DMS 273 (cell line): ENCODE results near the gene MMP17.

Experiments
- DNase-seq: peaks from one replicate; lab custom pipeline; 2025; ENCODE audit not compliant: unreplicated experiment; lab: John Stamatoyannopoulos, UW

Gene MMP17

GRCh38 chr12:131827961-131828534 is at the start of gene MMP17:
MMP17 (plus strand) TSS chr12:131828393; CDS start chr12:131828495, 102 bp downstream.
- peak; percentile 84 for DNase-seq

- no peak for DNase-seq
These were observed 49.2 kb upstream of the MMP17 start for GRCh38 chr12:131779027-131779426.

- no peak for DNase-seq
These were observed 46.1 kb upstream of the MMP17 start for GRCh38 chr12:131782061-131782460.

GRCh38 chr12:131783915-131784541 is 44.2 kb upstream of the MMP17 start:
- DNase-seq = no peak

- DNase-seq = no peak
These were observed 43.1 kb upstream of the MMP17 start for GRCh38 chr12:131784909-131785762.

GRCh38 chr12:131785763-131786330 is 42.3 kb upstream of the MMP17 start:
- no peak for DNase-seq

- DNase-seq = no peak
These were observed 41.9 kb upstream of the MMP17 start for GRCh38 chr12:131786331-131786730.

GRCh38 chr12:131787143-131787660 is 41.0 kb upstream of the MMP17 start:
- no peak for DNase-seq

GRCh38 chr12:131788070-131788469 is 40.1 kb upstream of the MMP17 start:
- DNase-seq = no peak

GRCh38 chr12:131789638-131790037 is 38.6 kb upstream of the MMP17 start:
- DNase-seq = no peak

- DNase-seq = no peak
These were observed 34.8 kb upstream of the MMP17 start for GRCh38 chr12:131793243-131794022.

GRCh38 chr12:131794061-131794460 is 34.1 kb upstream of the MMP17 start:
- DNase-seq = no peak

GRCh38 chr12:131794573-131794972 is 33.6 kb upstream of the MMP17 start:
- no peak for DNase-seq

GRCh38 chr12:131795064-131795463 is 33.1 kb upstream of the MMP17 start:
- DNase-seq = no peak

- DNase-seq = no peak
These were observed 32.3 kb upstream of the MMP17 start for GRCh38 chr12:131795690-131796410.

- DNase-seq = no peak
These were observed 31.8 kb upstream of the MMP17 start for GRCh38 chr12:131796411-131796736.

GRCh38 chr12:131796754-131797587 is 31.2 kb upstream of the MMP17 start:
- no peak for DNase-seq

- DNase-seq = no peak
These were observed 30.6 kb upstream of the MMP17 start for GRCh38 chr12:131797588-131797934.

GRCh38 chr12:131799195-131799594 is 29.0 kb upstream of the MMP17 start:
- no peak for DNase-seq
